B cell (primary cell): ENCODE data around the gene TMEM132D. TPM values are rescaled to one million over a fixed set of nuclear protein-coding genes. Genes with fewer than 3 reads are reported as not detected.

Source experiments
- ATAC-seq: fragments of 200-7000 bp; cut with Tn5 transposase; one replicate; pipeline ENCODE4 v1.10.0; 2021; ENCODE audit warnings: low read depth, mild to moderate bottlenecking, moderate number of reproducible peaks, moderate library complexity
- CTCF ChIA-PET: fragments of 350-600 bp; sonication (Branson Sonifier 250); formaldehyde crosslinking; loops from one replicate; lab custom pipeline; 2021; ENCODE audit warnings: antibody characterized with exemption, inconsistent platforms; lab: Charles Lee
- POLR2A ChIA-PET: fragments of 350-600 bp; sonication (Branson Sonifier 250); formaldehyde crosslinking; loops from one replicate; lab custom pipeline; 2021; ENCODE audit warnings: antibody characterized with exemption; lab: Charles Lee
- DNase-seq: peaks from one replicate; pipeline ENCODE4 v3.0.0; 2013
- H2AFZ ChIP-seq: 2 replicates; pipeline ENCODE4 v1.6.1; 2012; ENCODE audit warnings: mild to moderate bottlenecking, low read depth, low read length; ENCODE audit not compliant: insufficient read depth, poor library complexity, severe bottlenecking
- H3K27ac ChIP-seq, 2 donors: 1 replicate in 1 of 2; 2 replicates in 1 of 2; pipeline ENCODE4 v1.5.1; 2012 to 2013; ENCODE audit warnings: low read length in 2 of 2, mild to moderate bottlenecking in 2 of 2, moderate library complexity in 1 of 2
- H3K27me3 ChIP-seq, 4 experiments: fragments of 200-600 bp in 1 of 4; sonication (generic) in 1 of 4; replicated peaks in 1 of 4; 1 replicate in 2 of 4; 2 replicates in 2 of 4; pipeline versions ENCODE4 v1.6.1 to v1.7.0; 2013 to 2016; ENCODE audit warnings: low read length in 3 of 4, mild to moderate bottlenecking in 2 of 4, mixed read lengths in 1 of 4, moderate library complexity in 1 of 4; ENCODE audit not compliant: insufficient read depth in 4 of 4, control insufficient read depth in 3 of 4; ENCODE audit errors: control extremely low read depth in 1 of 4
- H3K36me3 ChIP-seq, 2 experiments: replicated peaks in 1 of 2; 1 replicate in 1 of 2; 2 replicates in 1 of 2; pipeline versions ENCODE4 v1.6.1 to v1.7.1; 2013; ENCODE audit warnings: low read length in 1 of 2; ENCODE audit not compliant: insufficient read depth in 2 of 2, control insufficient read depth in 1 of 2; ENCODE audit errors: control extremely low read depth in 1 of 2, extremely low read depth in 1 of 2
- H3K4me1 ChIP-seq, 2 donors: fragments of 200-600 bp in 1 of 2; sonication (generic) in 1 of 2; 1 replicate in 1 of 2; 2 replicates in 1 of 2; pipeline versions ENCODE4 v1.5.1 to v1.6.1; 2013 to 2017; ENCODE audit warnings: low read length in 2 of 2; ENCODE audit not compliant: control insufficient read depth in 2 of 2, insufficient read depth in 2 of 2
- H3K4me2 ChIP-seq: replicated peaks from 2 replicates; pipeline ENCODE3; 2012; ENCODE audit warnings: mild to moderate bottlenecking, low read depth, low read length; ENCODE audit not compliant: poor library complexity, severe bottlenecking
- H3K4me3 ChIP-seq, 5 experiments: fragments of 200-600 bp in 1 of 5; sonication (generic) in 1 of 5; 1 replicate in 3 of 5; 2 replicates in 2 of 5; pipeline versions ENCODE4 v1.5.1 to v1.7.0; 2011 to 2016; ENCODE audit warnings: low read length in 4 of 5, mild to moderate bottlenecking in 4 of 5, low read depth in 2 of 5, control low read depth in 1 of 5, moderate library complexity in 1 of 5; ENCODE audit not compliant: insufficient read depth in 1 of 5; ENCODE audit errors: control extremely low read depth in 1 of 5, extremely low read depth in 1 of 5
- H3K79me2 ChIP-seq: fragments of 200-600 bp; sonication (generic); one replicate; pipeline ENCODE4 v1.6.0; 2016; ENCODE audit warnings: low read length; ENCODE audit not compliant: control insufficient read depth, insufficient read depth
- H3K9ac ChIP-seq: fragments of 200-600 bp; sonication (generic); 2 replicates; pipeline ENCODE4 v1.6.1; 2017; ENCODE audit warnings: mild to moderate bottlenecking, low read length, moderate library complexity
- H3K9me3 ChIP-seq, 3 donors: one replicate each; pipeline versions ENCODE4 v1.6.1 to v1.7.1; 2013; ENCODE audit warnings: low read length in 2 of 3; ENCODE audit not compliant: control insufficient read depth in 2 of 3, insufficient read depth in 1 of 3; ENCODE audit errors: control extremely low read depth in 1 of 3
- H4K20me1 ChIP-seq: 2 replicates; pipeline ENCODE4 v1.6.0; 2012; ENCODE audit warnings: mild to moderate bottlenecking, low read length; ENCODE audit not compliant: insufficient read depth, control insufficient read depth, poor library complexity, severe bottlenecking
- H3K27ac Mint-ChIP-seq: one replicate; pipeline ENCODE4 v1.8.0; 2021; ENCODE audit warnings: mixed read lengths
- H3K27me3 Mint-ChIP-seq: one replicate; pipeline ENCODE4 v1.8.0; 2021; ENCODE audit warnings: mixed read lengths
- H3K4me1 Mint-ChIP-seq: one replicate; pipeline ENCODE4 v1.8.0; 2021; ENCODE audit warnings: mixed read lengths
- H3K4me3 Mint-ChIP-seq: one replicate; pipeline ENCODE4 v1.8.0; 2021; ENCODE audit warnings: mixed read lengths
- H3K9me3 Mint-ChIP-seq: one replicate; pipeline ENCODE4 v1.8.0; 2022; ENCODE audit warnings: mixed read lengths; ENCODE audit not compliant: insufficient read depth
- EZH2 ChIP-seq: IDR thresholded peaks from 2 replicates; pipeline ENCODE4 v1.6.1; 2012; ENCODE audit warnings: borderline replicate concordance, low read depth, mild to moderate bottlenecking, moderate library complexity, low read length; ENCODE audit not compliant: insufficient read depth, poor library complexity, severe bottlenecking
- WGBS: methylation state at CpG from one replicate; pipeline ENCODE4 v1.1.5; 2013; ENCODE audit warnings: missing lambda C conversion rate; ENCODE audit not compliant: insufficient coverage; 5-methylcytosine and 5-hydroxymethylcytosine counted together
- intact Hi-C: fragments of 100-400 bp; cut with micrococcal nuclease; formaldehyde crosslinking; loops from one replicate; pipeline ENCODE4 v1.10.0; 2022
- polyA plus RNA-seq: library from polyadenylated mRNA; depleted of rRNA; stranded (reverse); fragments of >200 nt; gene quantifications from 2 replicates; pipeline ENCODE4 v1.2.3, GENCODE V29; 2012
- total RNA-seq, 2 donors: library from RNA; stranded (reverse); fragments of 120-200 nt in 1 of 2; gene quantifications; 1 replicate in 1 of 2; 2 replicates in 1 of 2; pipeline versions ENCODE4 v1.2.3 to v1.2.4, GENCODE V29; 2013 to 2022
- TF ChIP-seq, protein P1 (sequence below): fragments of 200-600 bp; IDR thresholded peaks from one replicate; pipeline ENCODE4 v1.8.0; 2022; ENCODE audit warnings: antibody characterized with exemption, mild to moderate bottlenecking

Gene TMEM132D
- total and polyA plus RNA-seq, 2 donors (not counting 1 experiment from before 2014, with no cell fraction given): not detected

DNA sequence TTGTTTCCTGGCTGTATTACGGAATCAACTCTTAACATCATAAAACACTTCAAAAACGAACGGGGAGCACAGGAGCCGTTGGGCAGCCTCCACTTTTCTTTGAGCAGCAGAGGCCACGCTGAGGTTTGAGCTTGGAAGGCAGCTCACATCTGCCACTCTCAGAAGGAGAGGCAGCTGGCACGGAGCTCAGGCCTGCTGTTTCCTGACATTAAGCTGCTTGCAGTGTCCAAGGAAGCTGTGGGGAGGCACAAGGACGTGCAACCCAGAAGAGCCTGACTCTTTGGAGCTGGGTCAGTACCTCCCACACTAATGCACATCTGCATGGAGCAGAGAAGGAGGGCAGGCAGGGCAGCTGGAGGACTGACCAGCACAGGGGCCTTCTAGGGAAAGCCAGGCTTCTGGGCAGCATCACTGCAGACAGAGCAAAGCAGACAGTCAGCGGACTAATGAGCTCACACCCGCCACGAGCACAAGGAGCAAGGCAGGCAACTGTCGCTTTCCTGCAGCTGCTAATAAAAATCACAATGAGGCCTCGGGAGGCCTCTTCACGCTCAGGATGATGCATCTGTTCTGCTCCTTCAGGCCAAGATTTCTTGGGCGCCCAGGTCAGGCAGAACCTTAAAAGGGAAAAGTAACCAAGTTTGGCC lies 839.5 kb downstream of the TMEM132D start:
- CTCF ChIA-PET: no interaction called here
- no peak overlapping the region for H3K27ac ChIP-seq

DNA sequence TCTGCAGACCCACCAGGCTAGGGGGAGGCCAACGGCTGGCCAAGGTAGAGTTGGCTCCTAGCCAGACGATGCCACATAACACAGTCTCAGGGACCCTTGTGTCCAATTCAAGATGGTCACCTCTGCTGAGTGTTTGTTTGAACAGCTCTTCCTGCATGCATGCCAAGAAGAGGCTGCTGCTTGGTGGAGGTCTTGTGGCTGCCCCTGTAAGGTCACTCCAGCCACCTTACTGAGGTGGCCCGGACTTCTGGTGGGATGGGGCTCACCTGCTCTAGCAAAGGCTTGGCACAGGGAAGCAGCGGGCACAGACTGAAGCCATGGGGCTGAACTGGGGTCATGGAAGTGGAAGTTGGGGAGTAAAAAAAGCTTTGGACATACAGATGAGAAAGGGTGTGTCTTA lies 840.2 kb downstream of the TMEM132D start:
- ATAC-seq: no peak
- Mint-ChIP-seq H3K27ac (no peak overlapping the region), H3K4me3 (no peak overlapping the region)

More for the DNA sequence above, 839.5 kb downstream of the TMEM132D start:
- Histone ChIP-seq H3K79me2 (no peaks in the 10 kb centered on the region), H3K4me2 (no peak overlapping the region), H3K9me3 (no peaks in the 10 kb centered on the region), H2AFZ (no peak overlapping the region), H3K36me3 (no peaks in the 10 kb centered on the region), H3K4me1 (no peaks in the 10 kb centered on the region), H3K9ac (no peak overlapping the region), H4K20me1 (no peaks in the 10 kb centered on the region), H3K27me3 (no peaks in the 10 kb centered on the region), H3K4me3 (no peak overlapping the region)
- intact Hi-C loops: no loop called here
- Mint-ChIP-seq H3K4me3 (no peak overlapping the region), H3K4me1 (no peaks in the 10 kb centered on the region), H3K27me3 (peaks cover 7% of the 10 kb centered on the region), H3K9me3 (no peaks in the 10 kb centered on the region), H3K27ac (no peak overlapping the region)
- DNase-seq (no peak), ATAC-seq (no peak)
- TF ChIP-seq EZH2: no peak
- TF ChIP-seq, protein P1, sequence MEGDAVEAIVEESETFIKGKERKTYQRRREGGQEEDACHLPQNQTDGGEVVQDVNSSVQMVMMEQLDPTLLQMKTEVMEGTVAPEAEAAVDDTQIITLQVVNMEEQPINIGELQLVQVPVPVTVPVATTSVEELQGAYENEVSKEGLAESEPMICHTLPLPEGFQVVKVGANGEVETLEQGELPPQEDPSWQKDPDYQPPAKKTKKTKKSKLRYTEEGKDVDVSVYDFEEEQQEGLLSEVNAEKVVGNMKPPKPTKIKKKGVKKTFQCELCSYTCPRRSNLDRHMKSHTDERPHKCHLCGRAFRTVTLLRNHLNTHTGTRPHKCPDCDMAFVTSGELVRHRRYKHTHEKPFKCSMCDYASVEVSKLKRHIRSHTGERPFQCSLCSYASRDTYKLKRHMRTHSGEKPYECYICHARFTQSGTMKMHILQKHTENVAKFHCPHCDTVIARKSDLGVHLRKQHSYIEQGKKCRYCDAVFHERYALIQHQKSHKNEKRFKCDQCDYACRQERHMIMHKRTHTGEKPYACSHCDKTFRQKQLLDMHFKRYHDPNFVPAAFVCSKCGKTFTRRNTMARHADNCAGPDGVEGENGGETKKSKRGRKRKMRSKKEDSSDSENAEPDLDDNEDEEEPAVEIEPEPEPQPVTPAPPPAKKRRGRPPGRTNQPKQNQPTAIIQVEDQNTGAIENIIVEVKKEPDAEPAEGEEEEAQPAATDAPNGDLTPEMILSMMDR: no peak
- POLR2A ChIA-PET: no interaction called here
- 71% methylated on average over 13 of the region's 14 CpGs for WGBS

More for the DNA sequence above, 840.2 kb downstream of the TMEM132D start:
- Histone ChIP-seq H2AFZ (no peak overlapping the region), H3K4me3 (no peak overlapping the region), H4K20me1 (no peaks in the 10 kb centered on the region), H3K79me2 (no peaks in the 10 kb centered on the region), H3K36me3 (no peaks in the 10 kb centered on the region), H3K4me1 (no peaks in the 10 kb centered on the region), H3K9me3 (no peaks in the 10 kb centered on the region), H3K4me2 (no peak overlapping the region), H3K9ac (no peak overlapping the region), H3K27ac (no peak overlapping the region), H3K27me3 (no peaks in the 10 kb centered on the region)
- H3K4me1 Mint-ChIP-seq: no peaks in the 10 kb centered on the region
- POLR2A ChIA-PET: no interaction called here
- CTCF ChIA-PET: no interaction called here
- H3K27me3 Mint-ChIP-seq: peaks cover 7% of the 10 kb centered on the region
- WGBS: 81% methylated on average over 4 of the region's 4 CpGs
- TF ChIP-seq, protein P1: no peak
- TF ChIP-seq EZH2: no peak
- intact Hi-C loops: no loop called here
- no peaks in the 10 kb centered on the region for H3K9me3 Mint-ChIP-seq
- DNase-seq: no peak
